SU-DHL-6 (cell line): Measurements from ENCODE around the gene RPUSD4.

Source experiments
- H2AFZ ChIP-seq: fragments of 200-600 bp; sonication (generic); 2 replicates; pipeline ENCODE4 v1.6.1; 2014; ENCODE audit warnings: low read depth, mild to moderate bottlenecking, moderate library complexity, mixed read lengths, antibody characterized with exemption, low read length; ENCODE audit not compliant: severe bottlenecking
- H3F3A ChIP-seq: fragments of 200-600 bp; shearing (Covaris generic); 2 replicates; pipeline ENCODE4 v1.6.0; 2016; ENCODE audit warnings: antibody characterized with exemption, mild to moderate bottlenecking; ENCODE audit not compliant: insufficient read depth
- H3K27ac ChIP-seq: fragments of 200-600 bp; sonication (generic); 2 replicates; pipeline ENCODE4 v1.5.1; 2016; ENCODE audit warnings: low read depth, mild to moderate bottlenecking, low read length, moderate library complexity, mixed read lengths
- H3K27me3 ChIP-seq: fragments of 200-600 bp; sonication (generic), shearing (Covaris generic); 2 replicates; pipeline ENCODE4 v1.6.0; 2014; ENCODE audit warnings: mild to moderate bottlenecking, low read length
- H3K36me3 ChIP-seq: fragments of 200-600 bp; sonication (generic); 2 replicates; pipeline ENCODE4 v1.6.1; 2014; ENCODE audit warnings: mild to moderate bottlenecking, low read length, mixed read lengths
- H3K4me2 ChIP-seq: fragments of 300-600, 200-600 bp; shearing (Covaris generic), sonication (generic); 2 replicates; pipeline ENCODE4 v1.6.0; 2014; ENCODE audit warnings: low read length, low read depth, mild to moderate bottlenecking; ENCODE audit not compliant: poor library complexity, severe bottlenecking
- H3K4me3 ChIP-seq: fragments of 200-600 bp; sonication (generic); 2 replicates; pipeline ENCODE4 v1.5.1; 2014; ENCODE audit warnings: antibody characterized with exemption, low read length, mild to moderate bottlenecking, mixed read lengths; ENCODE audit not compliant: insufficient read depth, poor library complexity, severe bottlenecking
- H3K79me2 ChIP-seq: fragments of 200-600 bp; sonication (generic); 2 replicates; pipeline ENCODE4 v1.6.1; 2014; ENCODE audit warnings: mild to moderate bottlenecking, low read length, moderate library complexity; ENCODE audit not compliant: insufficient read depth
- H3K9ac ChIP-seq: fragments of 200-600 bp; sonication (generic); 2 replicates; pipeline ENCODE4 v1.7.0; 2014; ENCODE audit warnings: mild to moderate bottlenecking, low read length
- H3K9me2 ChIP-seq: fragments of 200-600 bp; sonication (generic); replicated peaks from 2 replicates; pipeline ENCODE4 v1.6.1; 2014; ENCODE audit warnings: low read length; ENCODE audit not compliant: insufficient read depth
- H3K9me3 ChIP-seq: fragments of 200-600 bp; sonication (generic); 2 replicates; pipeline ENCODE4 v1.6.1; 2014; ENCODE audit warnings: low read length, mixed read lengths; ENCODE audit not compliant: insufficient read depth
- H4K20me1 ChIP-seq: fragments of 200-600 bp; sonication (generic); 2 replicates; pipeline ENCODE4 v1.6.1; 2014; ENCODE audit warnings: low read depth, mild to moderate bottlenecking, antibody characterized with exemption, low read length, moderate library complexity, mixed read lengths
- CTCF ChIP-seq: fragments of 200-600 bp; sonication (generic); IDR thresholded peaks from one replicate; pipeline ENCODE4 v1.5.1; 2017; ENCODE audit warnings: antibody characterized with exemption, mild to moderate bottlenecking, low read length, moderate library complexity; ENCODE audit not compliant: insufficient read depth, poor library complexity, severe bottlenecking
- EZH2phosphoT487 ChIP-seq: fragments of 200-600 bp; sonication (generic), shearing (Covaris generic); conservative IDR thresholded peaks from 2 replicates; pipeline ENCODE4 v1.6.1; 2018; ENCODE audit warnings: mild to moderate bottlenecking, antibody characterized with exemption, low read length, moderate library complexity, mixed read lengths

Gene RPUSD4

GRCh38 chr11:126165311-126165720 is 46.1 kb downstream of the RPUSD4 start:
- no peaks in the 10 kb centered on the region for H3K9me2 ChIP-seq
- no peaks in the 10 kb centered on the region for H4K20me1 ChIP-seq
- H3K4me3 ChIP-seq, result no peak overlapping the region
- H3K27ac ChIP-seq, result no peak overlapping the region
- no peak overlapping the region for H2AFZ ChIP-seq
- no peak overlapping the region for H3K9ac ChIP-seq
- H3F3A ChIP-seq, result no peaks in the 10 kb centered on the region
- no peaks in the 10 kb centered on the region for H3K27me3 ChIP-seq
- H3K4me2 ChIP-seq, result no peak overlapping the region
- H3K36me3 ChIP-seq, result no peaks in the 10 kb centered on the region
- no peaks in the 10 kb centered on the region for H3K79me2 ChIP-seq
- no peaks in the 10 kb centered on the region for H3K9me3 ChIP-seq
- TF ChIP-seq CTCF, result no peak

GRCh38 chr11:126164781-126165180 is 46.7 kb downstream of the RPUSD4 start:
- Histone ChIP-seq H4K20me1 (no peaks in the 10 kb centered on the region), H3K9me2 (no peaks in the 10 kb centered on the region), H3K27ac (no peak overlapping the region), H3K4me2 (no peak overlapping the region), H3K4me3 (no peak overlapping the region), H2AFZ (no peak overlapping the region), H3K27me3 (no peaks in the 10 kb centered on the region), H3F3A (no peaks in the 10 kb centered on the region), H3K9me3 (no peaks in the 10 kb centered on the region), H3K36me3 (no peaks in the 10 kb centered on the region), H3K79me2 (no peaks in the 10 kb centered on the region), H3K9ac (no peak overlapping the region)
- TF ChIP-seq CTCF, result no peak
- TF ChIP-seq EZH2phosphoT487, result no peak

- Histone ChIP-seq H3K9me2 (no peaks in the 10 kb centered on the region), H3K36me3 (no peaks in the 10 kb centered on the region), H3K4me2 (no peak overlapping the region), H3K27me3 (no peaks in the 10 kb centered on the region), H3K79me2 (no peaks in the 10 kb centered on the region), H3F3A (no peaks in the 10 kb centered on the region), H3K27ac (no peak overlapping the region), H3K9me3 (no peaks in the 10 kb centered on the region), H3K9ac (no peak overlapping the region), H2AFZ (no peak overlapping the region), H3K4me3 (no peak overlapping the region), H4K20me1 (no peaks in the 10 kb centered on the region)
- TF ChIP-seq CTCF, result no peak
Measured at GRCh38 chr11:126163779-126164178, 47.7 kb downstream of the RPUSD4 start.
